Inferior parietal cortex (tissue), 1 donor: ENCODE data around the gene PSORS1C2.
"Not testable (repeated sequence)": the region's sequence is repeated elsewhere in the genome, so short reads cannot be mapped to it uniquely, and the experiment has no call there.

ENCODE experiments used
- DNase-seq: peaks from one replicate; pipeline ENCODE4 v3.0.0-alpha.2; 2016; ENCODE audit errors: extremely low spot score

The PSORS1C2 gene

DNA sequence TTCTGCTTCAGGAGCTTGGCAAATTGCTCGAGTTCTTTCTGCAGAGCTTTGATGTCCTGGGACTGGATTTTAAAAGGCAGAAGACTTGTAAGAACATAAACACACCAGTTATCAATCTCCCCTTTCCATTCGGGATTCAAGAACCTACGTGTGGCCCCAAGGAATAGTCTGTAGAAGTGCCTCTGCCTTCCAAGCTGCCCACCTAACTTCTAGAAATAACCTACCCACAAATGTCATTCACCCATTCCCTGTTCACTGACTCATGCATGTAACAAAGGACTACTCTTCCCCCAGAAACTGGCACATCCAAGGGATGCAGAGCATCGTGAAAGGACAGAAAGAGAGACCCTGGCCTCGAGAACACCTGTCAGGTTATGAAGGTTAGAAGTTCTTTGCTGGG lies 27.1 kb upstream of the PSORS1C2 start:
- DNase-seq: no peak

DNA sequence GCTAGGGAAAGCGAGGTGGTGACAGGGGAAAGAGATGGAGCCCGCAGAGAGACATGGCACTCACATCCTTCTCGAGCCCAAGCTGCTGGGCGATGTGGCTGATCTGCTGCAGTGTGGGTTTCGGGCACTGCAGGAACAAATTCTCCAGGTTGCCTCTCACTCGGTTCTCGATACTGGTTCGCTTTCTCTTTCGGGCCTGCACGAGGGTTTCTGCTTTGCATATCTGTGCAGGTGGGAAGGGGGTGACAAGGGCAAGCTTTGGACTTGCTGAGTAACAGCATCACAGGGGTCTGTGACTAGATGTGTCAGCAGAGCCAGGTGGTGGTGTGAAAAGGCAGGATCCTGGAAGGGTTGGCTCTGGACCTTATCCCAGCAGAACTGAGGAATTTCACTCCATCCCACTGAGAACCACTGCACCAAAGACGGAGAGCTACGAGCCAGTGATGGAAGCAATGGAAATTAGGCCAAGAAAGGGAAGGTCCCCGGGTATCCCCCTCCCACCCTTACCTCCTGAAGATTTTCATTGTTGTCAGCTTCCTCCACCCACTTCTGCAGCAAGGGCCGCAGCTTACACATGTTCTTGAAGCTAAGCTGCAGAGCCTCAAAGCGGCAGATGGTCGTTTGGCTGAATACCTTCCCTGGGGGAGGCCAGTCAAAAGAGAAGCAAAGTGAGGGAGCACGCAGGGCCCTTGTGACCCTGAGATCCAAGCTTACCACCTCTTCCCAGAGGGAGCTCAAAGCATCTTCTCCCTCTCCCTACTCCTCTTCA lies 26.4 kb upstream of the PSORS1C2 start:
- DNase-seq: not testable (repeated sequence)

DNA sequence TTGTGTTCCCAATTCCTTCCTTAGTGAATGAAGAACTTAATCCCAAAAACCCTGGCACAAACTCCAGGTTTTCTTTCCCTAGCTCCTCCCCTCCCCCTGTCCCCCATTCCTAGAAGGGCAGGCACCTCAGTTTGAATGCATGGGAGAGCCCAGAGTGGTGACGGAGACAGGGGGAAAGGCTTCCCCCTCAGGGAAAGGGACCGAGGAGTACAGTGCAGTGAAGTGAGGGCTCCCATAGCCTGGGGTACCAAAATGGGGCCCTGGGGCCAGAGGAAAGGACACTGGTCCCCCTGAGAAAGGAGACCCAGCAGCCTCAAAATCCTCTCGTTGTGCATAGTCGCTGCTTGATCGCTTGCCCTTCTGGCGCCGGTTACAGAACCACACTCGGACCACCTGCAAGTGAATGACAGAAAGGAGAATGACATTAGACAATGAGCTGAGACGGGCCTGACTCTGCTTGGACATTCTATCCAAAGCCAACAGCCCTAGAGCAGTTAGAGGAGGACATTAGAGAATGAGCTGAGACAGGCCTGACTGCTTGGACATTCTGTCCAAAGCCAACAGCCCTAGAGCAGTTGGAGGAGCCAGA lies 25.7 kb upstream of the PSORS1C2 start:
- not testable (repeated sequence) for DNase-seq

DNA sequence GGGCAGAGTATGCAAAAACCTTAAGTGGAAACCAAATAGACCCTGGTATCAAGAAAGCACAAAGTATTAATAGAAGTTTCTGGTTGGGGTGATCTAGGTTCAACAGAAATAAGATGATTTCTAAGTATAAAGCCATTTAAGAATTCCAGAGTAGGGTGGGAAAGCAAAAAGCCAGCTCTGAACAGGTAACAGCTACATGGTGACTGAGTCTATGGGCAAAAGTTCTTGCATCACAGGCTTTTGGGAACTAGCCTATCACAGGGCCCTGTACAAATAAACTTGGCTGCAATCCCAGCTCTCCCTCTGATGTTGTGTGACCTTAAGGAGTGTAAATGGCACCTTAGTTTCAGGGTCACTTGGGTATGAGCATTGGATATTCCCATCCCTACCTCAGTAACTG lies 25.1 kb upstream of the PSORS1C2 start:
- no peak for DNase-seq

- DNase-seq: no peak
These were observed 23.7 kb upstream of the PSORS1C2 start for GRCh38 chr6:31162463-31163165.

DNA sequence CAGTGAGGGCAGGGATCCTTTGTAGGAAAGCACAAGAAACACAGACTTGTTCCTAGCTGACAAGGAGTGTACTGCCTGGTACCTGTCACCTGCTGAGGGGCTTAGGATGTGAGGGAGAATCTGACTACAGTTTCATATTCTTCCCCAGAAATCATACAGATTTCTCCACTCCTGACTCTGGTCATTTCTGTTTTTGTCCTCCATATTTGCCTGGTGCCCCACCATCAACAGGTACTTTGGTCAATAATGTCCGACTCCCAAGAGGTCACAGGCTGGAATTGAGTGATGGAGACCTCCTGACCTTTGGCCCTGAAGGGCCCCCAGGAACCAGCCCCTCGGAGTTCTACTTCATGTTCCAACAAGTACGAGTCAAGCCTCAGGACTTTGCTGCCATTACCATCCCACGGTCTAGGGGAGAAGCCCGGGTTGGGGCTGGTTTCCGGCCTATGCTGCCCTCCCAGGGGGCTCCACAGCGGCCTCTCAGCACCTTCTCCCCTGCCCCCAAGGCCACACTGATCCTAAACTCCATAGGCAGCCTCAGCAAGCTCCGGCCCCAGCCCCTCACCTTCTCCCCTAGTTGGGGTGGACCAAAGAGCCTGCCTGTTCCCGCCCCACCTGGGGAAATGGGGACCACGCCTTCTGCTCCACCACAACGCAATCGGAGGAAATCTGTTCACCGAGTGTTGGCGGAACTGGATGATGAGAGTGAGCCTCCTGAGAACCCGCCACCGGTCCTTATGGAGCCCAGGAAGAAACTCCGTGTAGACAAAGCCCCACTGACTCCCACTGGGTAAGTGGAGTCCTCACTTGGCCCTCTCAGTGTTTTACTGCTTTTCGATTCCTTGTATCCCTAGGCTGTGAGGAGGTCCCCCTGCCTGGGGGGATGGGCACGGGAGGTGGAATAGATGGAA lies 22.6 kb upstream of the PSORS1C2 start:
- DNase-seq: no peak

DNA sequence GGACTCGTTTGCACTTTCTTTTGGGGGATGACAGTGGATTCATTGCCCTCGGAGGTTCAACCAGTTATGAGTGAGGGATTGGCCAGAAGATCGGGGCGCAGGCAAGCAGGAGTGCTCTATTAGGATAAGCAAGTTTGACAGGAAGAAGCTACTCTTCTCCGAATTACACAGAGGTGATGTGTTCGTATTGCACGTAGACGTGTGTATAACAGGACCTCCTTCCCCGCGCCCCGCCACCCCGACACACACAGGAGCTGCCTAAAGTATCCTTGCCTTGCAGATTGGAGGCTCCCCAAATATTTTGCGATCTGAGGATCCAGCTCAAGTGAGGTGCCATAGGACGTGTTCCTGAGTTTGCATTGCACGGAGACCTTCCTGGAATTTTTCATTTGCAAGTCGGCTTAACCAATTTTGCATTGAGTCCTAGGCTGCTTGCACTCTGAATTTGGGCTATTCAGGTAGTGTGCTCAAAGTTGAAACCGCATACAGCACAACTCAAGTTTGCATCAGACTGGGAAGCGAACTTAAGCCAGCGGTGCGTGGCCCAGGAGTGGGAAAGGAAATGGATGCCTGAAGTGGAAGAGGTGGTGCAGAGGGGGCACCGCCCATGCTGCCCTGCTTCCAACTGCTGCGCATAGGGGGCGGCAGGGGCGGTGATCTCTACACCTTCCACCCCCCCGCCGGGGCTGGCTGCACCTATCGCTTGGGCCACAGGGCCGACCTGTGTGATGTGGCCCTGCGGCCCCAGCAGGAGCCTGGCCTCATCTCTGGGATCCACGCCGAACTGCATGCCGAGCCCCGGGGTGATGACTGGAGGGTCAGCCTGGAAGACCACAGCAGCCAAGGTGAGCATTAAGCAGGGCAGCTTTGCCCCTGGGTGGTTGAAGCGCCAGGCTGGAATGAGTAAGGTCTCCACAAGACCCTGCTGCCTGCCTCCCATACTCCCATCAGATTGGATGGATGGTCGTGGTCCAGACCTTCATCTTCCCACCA lies 20.3 kb upstream of the PSORS1C2 start:
- DNase-seq: no peak

DNA sequence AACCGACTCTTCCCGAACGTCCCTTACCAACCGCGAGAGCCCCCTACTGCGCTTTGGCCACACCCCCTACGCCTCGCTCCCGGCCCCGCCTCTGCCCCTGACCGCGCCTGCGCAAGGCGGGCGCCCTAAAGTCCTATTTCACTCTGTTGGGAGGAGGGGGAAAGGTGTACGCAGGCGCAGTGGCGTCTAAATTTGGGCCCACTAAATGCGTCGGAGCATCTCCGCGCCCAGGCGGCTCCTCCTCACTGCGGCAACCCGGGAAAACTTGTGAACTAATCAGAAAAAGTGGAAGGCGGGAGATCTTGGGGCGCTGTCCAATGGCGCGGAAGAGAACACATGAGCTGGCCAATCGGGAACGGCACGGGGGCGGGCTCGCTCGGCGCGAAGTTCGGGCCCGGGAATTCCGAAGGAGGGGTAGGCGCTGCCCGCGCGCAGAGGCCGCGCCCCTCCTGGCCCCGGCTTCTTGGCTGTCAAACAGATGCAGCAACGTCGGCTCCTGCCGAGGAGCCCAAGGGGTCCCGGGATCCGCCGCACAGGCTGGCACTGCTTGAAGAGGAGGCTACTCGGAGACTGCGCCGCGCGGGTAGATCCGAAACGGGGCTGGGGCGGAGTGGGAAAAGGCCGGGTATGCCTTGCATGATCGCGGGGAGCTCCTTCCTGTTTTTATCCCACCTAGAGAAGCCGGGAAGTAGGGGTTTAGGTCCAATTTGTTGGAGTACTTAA lies 19.4 kb upstream of the PSORS1C2 start, which contains the start of gene TCF19:
Gene TCF19 (plus strand): TSS at position 450 of the 723 bp plus-strand sequence. CDS start 881 bp downstream, outside the sequence.
- DNase-seq: peak; percentile 98

DNA sequence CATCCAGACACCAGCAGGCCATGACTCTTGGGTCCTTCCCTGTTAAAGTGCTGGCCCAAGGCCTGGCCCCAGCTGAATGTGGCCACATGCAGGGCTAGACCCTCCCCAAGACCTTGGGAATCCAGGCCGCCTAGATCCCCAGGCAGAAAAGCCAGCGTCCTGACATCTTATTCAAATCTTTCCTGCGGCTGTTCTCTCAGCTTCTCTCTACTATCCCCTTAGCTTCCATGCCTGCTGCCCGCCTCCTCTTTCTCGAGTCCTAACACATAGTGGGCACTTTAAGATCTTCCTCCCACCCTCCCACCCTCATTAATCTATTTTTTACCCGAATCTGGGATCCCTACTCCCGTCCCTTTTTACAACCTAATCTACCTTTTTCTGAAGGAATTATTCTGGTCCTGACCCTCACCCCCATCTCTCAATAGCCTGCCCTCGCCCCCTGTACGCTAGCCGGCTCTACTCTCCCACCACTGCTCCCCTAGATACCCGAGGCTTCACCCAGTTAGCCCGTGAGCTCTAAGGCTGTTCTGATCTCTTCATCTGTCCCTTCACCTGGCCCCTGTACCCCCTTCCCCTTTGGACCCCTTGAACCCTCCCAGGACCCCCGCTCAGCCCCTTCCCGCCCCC lies 18.8 kb upstream of the PSORS1C2 start, which contains the start of gene CCHCR1:
Gene CCHCR1 (minus strand): TSS at position 290 of the 627 bp plus-strand sequence. CDS start 202 bp downstream, at position 88.
- no peak for DNase-seq

DNA sequence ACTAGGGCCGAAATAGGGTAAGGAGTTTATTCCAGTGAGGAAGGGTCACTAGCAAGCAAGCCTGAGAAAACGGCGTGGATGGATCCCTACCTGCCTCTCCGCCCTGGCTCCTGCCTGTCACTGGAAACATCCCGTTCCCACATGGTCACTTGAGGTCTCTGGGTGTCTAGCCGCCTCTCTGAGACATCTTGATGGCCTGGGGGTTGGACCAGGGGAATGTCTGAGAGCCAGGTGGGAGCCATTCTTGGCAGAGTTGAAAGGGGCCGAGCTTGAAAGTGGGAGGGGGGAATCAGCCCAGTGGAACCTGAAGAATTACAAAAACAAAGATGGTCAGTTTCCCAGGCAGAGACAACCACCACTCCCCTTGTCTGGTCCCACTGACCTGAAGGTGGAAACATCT lies 17.8 kb upstream of the PSORS1C2 start:
- no peak for DNase-seq

DNA sequence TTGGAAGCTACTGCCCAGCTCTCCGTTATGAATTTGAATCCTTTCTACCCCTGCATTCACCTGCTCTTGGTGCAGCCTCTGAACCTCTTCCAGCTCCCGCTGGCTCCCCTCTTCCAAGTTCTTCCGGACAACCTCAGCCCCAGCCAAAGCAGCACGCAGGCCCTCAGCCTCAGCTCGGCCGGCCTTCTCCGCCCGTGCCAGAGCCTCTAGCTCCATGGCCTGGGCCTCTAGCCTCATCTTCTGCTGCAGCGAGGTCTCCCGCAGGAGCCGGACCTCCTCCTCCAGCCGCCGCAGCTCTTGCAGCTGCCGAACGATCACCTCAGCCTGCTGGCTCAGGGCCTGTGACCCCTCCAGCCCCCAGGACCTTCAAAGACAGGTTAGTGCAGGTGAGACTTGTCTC lies 15.6 kb upstream of the PSORS1C2 start:
- no peak for DNase-seq

DNA sequence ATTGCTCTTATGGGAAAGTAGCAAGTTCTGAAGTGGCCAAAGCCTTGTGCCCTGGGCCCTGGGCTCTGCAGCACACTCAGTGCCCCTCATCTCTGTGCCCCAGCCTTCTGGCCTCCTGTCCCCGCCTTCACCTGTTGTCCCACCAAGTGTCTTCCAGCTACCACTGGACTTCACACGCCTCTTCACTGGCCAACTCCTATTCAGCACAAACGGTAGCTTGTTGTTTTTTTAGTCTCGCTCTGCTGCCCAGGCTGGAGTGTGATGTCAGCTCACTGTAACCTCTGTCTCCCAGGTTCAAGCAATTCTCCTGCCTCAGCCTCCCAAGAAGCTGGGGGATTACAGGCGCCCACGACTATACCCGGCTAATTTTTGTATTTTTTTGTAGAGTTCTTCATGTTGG lies 13.9 kb upstream of the PSORS1C2 start:
- DNase-seq: no peak

DNA sequence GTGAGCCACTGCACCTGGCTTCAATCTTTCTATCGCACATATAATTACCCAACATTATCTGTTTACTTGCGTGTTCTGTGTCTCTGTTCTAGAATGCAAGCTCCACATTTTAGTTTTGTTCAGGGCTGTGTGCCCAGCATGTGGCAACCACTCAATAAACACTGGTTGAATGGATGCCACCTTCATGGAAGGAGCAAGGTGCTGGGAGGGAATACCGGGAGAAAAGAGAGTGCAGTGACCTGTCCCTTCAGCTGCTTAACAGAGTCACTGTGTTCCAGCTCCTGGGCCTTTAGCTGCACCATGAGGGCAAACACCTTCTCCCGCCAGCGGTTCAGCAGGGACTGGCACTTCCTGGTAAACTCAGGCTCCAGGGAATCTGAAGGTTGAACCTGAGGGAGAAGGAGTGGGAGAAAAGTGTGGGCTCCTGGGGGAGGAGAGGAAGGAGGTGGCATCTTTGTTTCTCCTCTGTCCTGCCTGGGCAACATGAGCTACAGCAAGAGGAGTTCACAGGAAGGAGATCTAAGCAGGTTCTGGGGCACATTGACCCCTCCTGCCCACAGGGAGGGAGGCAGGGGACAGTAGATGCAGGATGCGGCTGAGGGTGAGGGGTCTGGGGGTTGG lies 11.1 kb upstream of the PSORS1C2 start:
- DNase-seq: no peak

GRCh38 chr6:31145386-31145785 lies 6.5 kb upstream of the PSORS1C2 start:
- no peak for DNase-seq

- DNase-seq: no peak
These were observed 6.1 kb upstream of the PSORS1C2 start for GRCh38 chr6:31144970-31145340.

DNA sequence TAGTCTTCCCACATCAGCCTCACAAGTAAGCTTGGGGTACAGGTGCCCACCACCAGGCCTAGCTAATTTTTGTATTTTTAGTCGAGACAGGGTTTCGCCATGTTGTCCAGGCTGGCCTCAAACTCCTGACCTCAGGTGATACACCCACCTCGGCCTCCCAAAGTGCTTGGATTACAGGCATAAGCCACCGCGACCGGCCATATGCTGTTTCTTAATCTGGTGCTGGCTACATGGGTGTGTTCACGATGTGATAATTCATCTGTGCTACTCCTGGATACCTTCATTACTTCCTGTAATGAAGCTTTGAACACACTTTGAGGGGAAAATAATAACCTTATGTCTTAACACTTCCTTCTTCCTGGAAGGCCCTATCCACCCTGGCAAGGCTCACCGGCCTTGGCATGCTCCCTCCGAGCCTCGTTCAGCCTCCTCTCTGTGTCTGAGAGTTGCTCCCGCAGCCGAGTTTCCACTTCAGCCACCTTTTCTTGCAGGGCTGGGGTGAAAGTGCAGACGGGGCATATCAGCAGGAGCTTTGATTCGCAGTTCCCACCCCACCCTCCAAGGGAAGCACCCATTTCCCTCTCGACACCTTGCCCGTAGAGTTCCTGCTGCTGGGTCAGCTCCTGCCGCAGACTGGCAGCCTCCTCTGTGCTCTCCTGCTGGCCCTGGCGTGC lies 5.6 kb upstream of the PSORS1C2 start:
- no peak for DNase-seq

- DNase-seq: no peak
These were observed 4.3 kb upstream of the PSORS1C2 start for GRCh38 chr6:31143148-31143547.

DNA sequence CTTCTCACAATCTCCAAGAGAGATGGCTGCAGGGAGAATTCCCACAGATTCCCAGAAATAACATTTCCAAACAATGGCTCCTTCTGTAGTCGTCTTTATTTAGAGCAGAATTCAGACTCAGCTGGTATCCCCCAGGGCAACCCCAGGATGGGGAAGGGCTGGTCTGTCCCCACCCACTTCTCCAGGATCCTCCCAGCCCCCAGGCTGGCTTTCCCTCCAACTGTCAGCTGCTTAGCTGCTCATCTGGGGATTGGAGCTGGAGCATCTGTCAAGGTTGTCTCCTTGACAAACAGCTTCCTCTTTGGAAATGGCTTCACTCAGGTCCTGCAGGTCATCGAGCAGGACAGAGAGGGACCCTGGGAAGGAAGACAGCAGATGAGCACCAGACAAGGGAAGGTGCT lies 3.5 kb upstream of the PSORS1C2 start:
- no peak for DNase-seq
